ENCODE data around the gene CNTN5. TPM values are rescaled to one million over a fixed set of nuclear protein-coding genes. Genes with fewer than 3 reads are reported as not detected.

CNTN5 gene
- total RNA-seq, 1 experiment from 2014 or later = not detected

GRCh38 chr11:99257131-99257530 is 236.4 kb downstream of the CNTN5 start:
- Histone ChIP-seq H2BK12ac (ENCODE audit: insufficient read length, low read depth, low read length) (no peak overlapping the region), H3K56ac (ENCODE audit: insufficient read length, low read depth, low read length) (no peak overlapping the region), H2BK15ac (ENCODE audit: low read depth, low read length) (no peak overlapping the region), H2BK20ac (ENCODE audit: low read depth, low read length, poor library complexity, severe bottlenecking) (no peak overlapping the region), H3K9ac (ENCODE audit: extremely low read depth, insufficient read length, low read length) (no peak overlapping the region), H3K23me2 (ENCODE audit: insufficient read length, low read depth, low read length, poor library complexity, severe bottlenecking) (no peaks in the 10 kb centered on the region), H3K27ac (ENCODE audit: insufficient read length, low read depth, low read length) (no peak overlapping the region), H3K9me3 (ENCODE audit: control insufficient read depth, low read depth, low read length) (no peaks in the 10 kb centered on the region), H3K79me2 (ENCODE audit: insufficient read depth, low read length) (no peaks in the 10 kb centered on the region), H4K5ac (ENCODE audit: insufficient read length, low read depth, low read length) (no peak overlapping the region), H3K14ac (ENCODE audit: insufficient read depth, low read length) (no peak overlapping the region), H3K79me1 (ENCODE audit: insufficient read depth, low read depth, low read length, poor library complexity, severe bottlenecking) (no peaks in the 10 kb centered on the region), H4K91ac (ENCODE audit: insufficient read length, low read depth, low read length) (no peak overlapping the region), H3K18ac (ENCODE audit: insufficient read length, low read depth, low read length) (no peak overlapping the region), H3K27me3 (ENCODE audit: insufficient read depth, low read length) (no peaks in the 10 kb centered on the region), H3K4me1 (ENCODE audit: insufficient read depth, low read length) (no peaks in the 10 kb centered on the region), H2BK120ac (ENCODE audit: low read depth, low read length, poor library complexity, severe bottlenecking) (no peak overlapping the region), H2AK5ac (ENCODE audit: insufficient read length, low read length) (no peak overlapping the region), H4K20me1 (ENCODE audit: control insufficient read depth, insufficient read depth, insufficient read length) (no peaks in the 10 kb centered on the region), H4K8ac (replicated peaks; ENCODE audit: insufficient read length, low read depth, low read length) (no peak overlapping the region), H3K23ac (ENCODE audit: insufficient read length, low read depth, low read length) (no peak overlapping the region), H3T11ph (ENCODE audit: low read length) (no peak overlapping the region), H3K4ac (ENCODE audit: low read depth, low read length) (no peak overlapping the region), H2AFZ (ENCODE audit: low read length) (no peak overlapping the region), H2BK5ac (ENCODE audit: insufficient read length, low read length) (no peak overlapping the region), H3K4me2 (ENCODE audit: insufficient read depth, insufficient read length, low read length) (no peak overlapping the region)
- no peaks in the 10 kb centered on the region for H3K27me3 Mint-ChIP-seq (ENCODE audit: low read depth)
- WGBS (ENCODE audit: extremely low coverage, insufficient read length, low lambda C conversion rate) = no CpG with 5 or more reads among the region's 1 CpG
- no peaks in the 10 kb centered on the region for H3K9me3 Mint-ChIP-seq
- no peak overlapping the region for H3K27ac Mint-ChIP-seq
- no peak for DNase-seq
- no peaks in the 10 kb centered on the region for H3K4me1 Mint-ChIP-seq
- no peaks in the 10 kb centered on the region for H3K36me3 Mint-ChIP-seq (ENCODE audit: insufficient read depth in 1 of 3, low read depth in 3 of 3)
- TF ChIP-seq CTCF (conservative IDR thresholded peaks at IDR 0.05) = no peak
- H3K4me3 Mint-ChIP-seq = no peak overlapping the region
